GM18907 (cell line): ENCODE results near the gene FPGT.
"Not testable (repeated sequence)": the region's sequence is repeated elsewhere in the genome, so short reads cannot be mapped to it uniquely, and the experiment has no call there.

Source experiments
- ATAC-seq: cut with Tn5 transposase; IDR thresholded peaks from one replicate; pipeline ENCODE4 v1.9.1; 2021; ENCODE audit warnings: mild to moderate bottlenecking, moderate library complexity; ENCODE audit not compliant: unreplicated experiment

Gene FPGT

GRCh38 chr1:74253243-74253824, 55.3 kb downstream of the FPGT start:
- not testable (repeated sequence) for ATAC-seq
